ENCODE data around the gene OR5B12. TPM values are rescaled to one million over a fixed set of nuclear protein-coding genes. Genes with fewer than 3 reads are reported as not detected.
"Not testable (repeated sequence)": the region's sequence is repeated elsewhere in the genome, so short reads cannot be mapped to it uniquely, and the experiment has no call there.

The OR5B12 gene
- not detected for polyA plus RNA-seq (2013, experiment 1 of 2; ENCODE audit: insufficient read length)
- not detected for polyA plus RNA-seq (2013, experiment 2 of 2; ENCODE audit: insufficient read length)

DNA sequence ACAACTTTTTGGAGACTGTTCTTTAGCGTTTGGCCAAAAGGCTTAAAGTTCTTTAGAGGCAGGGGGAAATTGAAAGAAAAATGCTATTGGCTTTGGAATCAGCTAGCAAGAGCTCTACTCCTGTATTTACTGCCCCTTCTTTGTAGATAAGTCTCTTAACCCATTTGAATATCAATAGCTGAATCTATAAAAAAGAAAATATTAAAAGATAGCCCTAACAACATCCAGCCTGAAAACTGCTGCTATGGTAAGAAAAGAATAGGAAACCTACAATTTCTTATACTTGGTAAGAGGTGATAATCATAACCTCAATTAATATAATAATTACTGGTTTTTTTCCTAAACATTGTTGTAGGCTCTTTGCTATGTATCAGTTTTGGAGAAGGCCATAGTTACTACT, at the start of gene OR5B12:
TSS of gene OR5B12 (minus strand) at position 101 of the 400 bp plus-strand sequence. CDS start 2,085 bp downstream, outside the sequence.
- DNase-seq: no peak

DNA sequence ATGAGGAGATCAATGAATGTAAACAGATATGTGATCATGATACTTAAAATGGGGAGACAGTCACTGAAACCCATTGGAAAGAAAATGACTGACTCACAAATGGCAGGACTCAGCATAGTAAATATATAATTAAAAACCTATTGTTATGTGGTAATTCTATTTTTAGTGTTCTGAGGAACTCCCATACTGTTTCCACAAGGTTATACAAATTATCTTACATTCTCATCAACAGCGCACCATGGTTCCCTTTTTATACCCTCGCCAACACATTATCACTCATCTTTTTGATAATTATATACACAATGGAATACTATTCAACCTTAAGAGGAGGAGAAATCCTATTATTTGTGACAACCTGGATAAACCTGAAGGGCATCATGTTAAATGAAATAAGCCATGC, 48.8 kb upstream of the OR5B12 start:
- DNase-seq: no peak

DNA sequence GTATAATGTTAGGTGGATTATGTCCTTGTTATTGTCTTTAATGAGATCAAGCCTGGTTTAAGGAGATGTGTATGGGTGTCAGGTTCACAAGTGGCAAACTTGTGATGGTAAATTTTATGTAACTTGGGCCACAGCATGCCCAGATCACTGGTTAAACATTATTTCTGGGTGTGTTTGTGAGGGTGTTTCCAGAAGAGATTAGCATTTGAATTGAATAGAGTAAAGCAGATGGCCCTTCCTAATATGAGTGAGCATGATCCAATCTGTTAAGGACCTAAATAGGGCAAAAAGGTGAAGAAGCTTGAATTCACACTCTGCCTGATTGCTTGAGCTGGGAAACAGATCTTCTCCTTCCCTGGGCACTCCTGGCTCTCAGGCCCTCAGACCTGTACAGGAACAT, 45.1 kb upstream of the OR5B12 start:
- DNase-seq: no peak

DNA sequence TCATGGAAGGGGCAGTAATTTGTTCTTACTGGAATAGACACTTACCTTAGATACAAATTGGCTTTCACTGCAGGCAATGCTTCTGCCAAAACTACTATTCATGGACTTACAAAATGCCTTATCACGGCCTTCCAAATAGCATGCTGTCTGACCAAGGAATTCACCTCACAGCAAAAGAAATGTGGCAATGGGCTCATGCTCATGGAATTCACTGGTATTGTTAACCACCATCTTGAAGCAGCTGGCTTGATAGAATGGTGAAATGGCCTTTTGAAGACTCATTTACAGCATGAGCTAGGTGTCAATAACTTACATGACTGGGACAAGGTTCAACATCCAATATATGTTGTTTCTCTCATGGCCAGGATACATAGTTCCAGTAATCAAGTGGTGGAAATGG, 43.9 kb upstream of the OR5B12 start:
- DNase-seq: no peak

DNA sequence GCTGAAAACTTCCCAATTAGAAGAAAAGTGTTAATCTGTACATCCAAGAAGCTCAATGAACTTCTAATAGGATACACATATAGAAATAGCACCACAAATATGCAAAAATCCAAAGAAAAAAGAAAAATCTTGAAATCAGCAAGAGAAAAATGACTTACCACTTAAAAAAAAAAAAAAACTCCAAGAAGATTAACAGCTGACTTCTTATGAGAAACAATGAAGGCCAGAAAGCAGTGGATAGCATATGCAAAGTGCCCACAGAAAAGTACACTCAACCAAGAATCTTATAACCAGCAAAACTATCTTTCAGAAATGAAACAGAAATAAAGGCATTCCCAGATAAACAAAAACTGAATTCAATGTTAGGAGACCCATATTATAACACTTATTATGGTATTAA, 29.9 kb upstream of the OR5B12 start:
- no peak for DNase-seq

DNA sequence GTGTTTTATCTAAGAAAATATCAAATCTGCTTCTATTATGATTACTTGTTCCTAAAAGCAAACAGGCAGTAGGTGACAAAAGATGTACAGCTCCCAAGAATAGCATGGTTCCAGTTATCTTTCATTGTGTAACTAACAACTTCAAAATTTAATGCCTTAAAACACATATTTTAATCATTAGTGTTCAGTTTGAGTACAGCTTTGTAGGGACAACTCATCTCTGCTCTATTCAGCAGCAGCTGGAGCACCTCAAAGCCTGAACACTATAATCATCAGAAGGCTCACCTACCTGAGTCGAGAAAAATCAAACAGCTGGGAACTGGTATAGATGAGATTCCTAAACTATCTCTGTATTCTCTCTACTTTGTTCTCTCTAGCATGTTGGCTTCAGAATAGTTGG, 24.3 kb upstream of the OR5B12 start:
- no peak for DNase-seq

DNA sequence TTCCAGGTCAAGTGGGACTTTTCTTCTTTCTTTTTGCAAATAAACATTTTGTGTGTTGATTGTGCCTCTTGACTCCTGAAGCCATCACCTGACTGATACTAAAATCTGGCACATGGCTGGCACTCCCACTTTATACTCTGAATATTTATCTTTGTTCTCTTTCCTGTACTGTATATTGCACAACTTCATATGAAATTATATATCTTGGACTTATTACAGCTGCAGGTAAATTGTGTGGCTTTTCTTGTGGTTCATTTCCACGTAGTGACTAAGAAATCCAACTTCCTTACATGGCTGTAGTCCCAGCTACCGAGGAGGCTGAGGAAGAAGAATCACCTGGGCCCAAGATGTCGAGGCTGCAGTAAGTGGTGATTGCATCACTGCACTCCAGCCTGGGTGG, 23.7 kb upstream of the OR5B12 start:
- no peak for DNase-seq

DNA sequence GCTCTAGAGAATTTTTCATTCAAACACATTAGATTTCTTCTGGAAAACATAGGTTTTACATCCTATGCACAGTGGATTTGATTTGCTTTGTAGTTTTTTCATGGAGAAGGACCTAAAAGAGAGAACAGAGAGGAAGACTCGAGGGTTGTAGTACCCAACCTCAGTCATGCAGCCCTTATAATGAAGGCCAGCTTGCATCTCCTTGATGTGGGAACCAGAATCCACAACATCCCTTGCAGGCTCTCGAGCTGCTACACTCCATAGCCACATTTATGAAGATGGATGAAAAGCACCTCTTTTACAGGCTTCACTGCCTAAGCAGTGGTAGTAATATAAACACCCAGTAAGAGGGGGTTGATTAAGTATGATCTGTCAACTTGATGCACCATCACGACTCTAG, 9.5 kb upstream of the OR5B12 start:
- DNase-seq: no peak

DNA sequence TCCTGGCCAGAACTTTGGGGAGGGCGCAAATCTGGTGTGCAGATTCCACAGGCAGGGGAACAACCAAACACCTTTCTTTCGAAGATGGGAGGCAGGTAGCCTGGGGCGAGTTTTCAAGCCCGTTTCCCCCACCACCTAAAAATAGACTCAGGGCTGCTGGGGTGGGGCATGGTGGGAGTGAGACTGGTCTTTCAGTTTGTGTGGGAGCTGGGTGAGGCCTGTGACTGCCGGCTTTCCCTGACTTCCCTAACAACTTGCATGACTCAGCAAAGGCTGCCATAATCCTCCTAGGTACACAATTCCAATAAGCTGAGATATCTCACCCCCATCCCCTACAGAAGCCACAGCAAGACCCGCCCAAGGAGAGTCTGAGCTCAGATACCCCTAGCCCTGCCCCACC, 4.3 kb upstream of the OR5B12 start:
- DNase-seq: no peak

DNA sequence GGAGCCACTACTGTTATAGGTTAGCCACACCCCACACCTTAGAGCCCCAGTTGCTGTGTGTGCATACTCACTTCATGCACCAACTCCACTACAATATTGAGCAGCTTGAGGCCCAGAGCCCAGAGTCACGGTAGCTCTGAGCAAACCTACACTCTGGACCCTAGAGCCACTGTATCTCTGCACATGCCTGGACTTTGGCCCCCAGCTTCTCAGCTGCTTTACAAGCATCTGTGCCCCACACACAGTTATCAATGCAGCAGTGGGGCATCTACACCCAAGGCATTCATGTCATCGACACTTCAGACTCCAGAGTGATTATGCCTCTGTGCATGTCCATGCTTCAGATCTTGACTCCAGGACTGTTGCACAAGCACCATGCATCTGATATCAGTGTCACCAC, 2.3 kb upstream of the OR5B12 start:
- no peak for DNase-seq

DNA sequence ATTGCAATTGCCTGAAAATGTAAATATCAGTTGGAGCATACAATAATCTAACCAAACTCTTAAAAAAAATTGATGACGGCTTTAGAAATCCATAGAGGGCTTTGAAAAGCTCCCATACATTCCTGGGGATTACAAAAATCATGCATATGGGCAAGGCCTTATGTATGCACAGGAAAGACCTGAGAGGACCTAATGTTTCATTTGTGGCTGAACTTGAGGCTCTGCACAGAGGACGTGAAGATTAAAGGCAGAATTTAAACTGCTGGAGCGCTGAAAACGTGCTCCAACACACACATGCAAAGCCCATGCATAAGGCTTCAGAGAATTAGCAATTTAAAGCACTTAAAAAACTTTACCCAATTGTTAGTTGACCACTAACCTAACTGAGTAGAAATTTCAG, 3.5 kb downstream of the OR5B12 start:
- no peak for DNase-seq

DNA sequence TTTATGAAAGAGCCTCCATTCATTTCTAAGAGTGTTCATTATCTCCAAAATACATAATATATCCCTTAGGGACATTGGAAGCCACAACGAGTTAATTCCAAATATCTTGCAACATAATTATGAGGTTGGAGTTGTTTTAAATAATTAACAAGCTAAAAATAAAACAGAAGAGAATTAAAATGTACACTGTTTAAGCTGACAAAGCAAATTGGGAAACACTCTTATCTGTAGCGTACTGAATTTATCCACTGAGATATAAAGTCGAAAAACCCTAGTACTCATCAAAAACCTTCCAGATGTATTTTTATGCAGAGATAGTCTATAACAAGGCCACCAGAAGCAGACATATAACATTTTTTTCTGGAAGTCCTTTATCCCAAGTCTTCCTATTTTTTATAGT, 7.8 kb downstream of the OR5B12 start:
- no peak for DNase-seq

DNA sequence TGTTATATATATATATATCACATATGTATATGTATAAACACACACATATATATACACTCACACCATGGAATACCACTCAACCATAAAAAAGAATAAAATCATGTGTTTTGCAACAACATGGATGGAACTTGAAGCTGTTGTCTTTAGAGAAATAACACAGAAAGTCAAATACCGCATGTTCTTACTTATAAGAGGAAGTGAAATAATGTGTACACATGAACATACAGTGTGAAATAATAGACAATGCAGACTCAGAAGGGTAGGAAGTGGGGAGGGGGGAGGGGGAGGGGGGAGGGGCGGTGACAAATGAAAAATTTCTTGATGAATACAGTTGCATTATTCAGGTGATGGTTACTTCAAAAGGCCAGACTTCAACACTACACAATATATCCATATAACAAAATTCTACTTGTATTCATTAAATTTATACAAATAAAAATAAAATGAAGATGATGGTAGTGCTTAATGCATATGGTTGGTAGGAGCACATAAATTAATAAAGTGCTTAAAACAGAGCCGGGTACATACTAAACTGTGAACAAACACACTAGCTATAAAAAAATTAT, 8.3 kb downstream of the OR5B12 start:
- no peak for DNase-seq

DNA sequence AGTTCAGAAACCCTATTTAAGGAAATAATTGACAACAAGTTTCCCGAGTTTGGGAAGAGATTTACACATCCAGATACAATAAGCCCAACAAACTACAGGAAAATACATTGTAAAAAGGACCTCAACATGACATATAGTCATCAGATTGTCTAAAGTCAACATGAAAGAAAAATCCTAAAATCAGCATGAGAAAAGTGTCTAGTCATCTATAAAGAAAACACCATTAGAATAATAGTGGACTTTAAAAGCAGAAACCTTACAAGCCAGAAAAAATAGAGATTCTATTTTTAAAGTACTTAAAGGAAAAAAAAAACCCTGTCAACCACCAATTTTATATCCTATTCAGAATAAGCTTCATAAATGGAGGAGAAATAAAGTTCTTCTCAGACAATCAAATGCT, 12.8 kb downstream of the OR5B12 start:
- no peak for DNase-seq

DNA sequence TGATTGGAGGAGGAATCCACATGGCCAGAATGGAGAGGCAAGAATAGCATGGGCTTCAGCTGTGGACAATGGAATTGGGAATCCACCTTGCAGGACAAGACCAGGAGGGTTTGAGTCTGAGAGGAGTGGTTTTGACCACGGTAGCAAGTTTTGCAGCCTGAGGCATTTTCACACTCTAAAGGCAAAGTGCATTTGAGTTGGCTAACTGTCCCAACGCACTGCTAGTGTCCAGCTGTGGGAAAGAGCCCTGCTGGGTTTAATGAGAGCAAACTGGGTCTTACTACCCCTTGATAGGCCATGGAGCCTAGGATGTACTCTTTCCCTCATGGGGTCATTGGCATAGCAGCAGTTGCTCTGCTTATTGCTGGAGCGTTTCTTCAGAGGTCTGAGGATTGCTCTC, 14.0 kb downstream of the OR5B12 start, which contains the start of gene OR5B2:
TSS of gene OR5B2 (minus strand) at position 101 of the 400 bp plus-strand sequence. CDS start 4,860 bp downstream, outside the sequence.
- DNase-seq: no peak

DNA sequence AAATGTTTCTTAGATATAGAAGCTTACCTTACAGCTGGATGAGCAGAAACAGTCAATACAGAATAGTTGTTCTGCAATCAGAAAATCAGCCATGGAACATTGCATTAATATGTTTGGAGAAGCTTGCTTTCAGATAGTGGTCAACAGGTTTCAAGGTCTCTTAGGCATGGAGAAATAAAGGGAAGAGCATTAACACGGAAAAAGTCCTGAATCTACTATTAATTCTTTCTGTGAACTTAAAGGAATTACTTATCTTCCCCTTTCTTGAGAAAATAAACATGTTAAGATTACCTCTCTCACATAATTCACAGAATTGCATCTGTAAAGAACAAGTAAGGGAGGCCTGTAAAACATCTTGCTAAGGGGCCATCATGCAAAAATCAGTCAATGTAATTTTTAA, 35.3 kb downstream of the OR5B12 start, which contains the start of gene OR5B3:
TSS of gene OR5B3 (minus strand) at position 101 of the 400 bp plus-strand sequence. CDS start 3,465 bp downstream, outside the sequence.
- no peak for DNase-seq

DNA sequence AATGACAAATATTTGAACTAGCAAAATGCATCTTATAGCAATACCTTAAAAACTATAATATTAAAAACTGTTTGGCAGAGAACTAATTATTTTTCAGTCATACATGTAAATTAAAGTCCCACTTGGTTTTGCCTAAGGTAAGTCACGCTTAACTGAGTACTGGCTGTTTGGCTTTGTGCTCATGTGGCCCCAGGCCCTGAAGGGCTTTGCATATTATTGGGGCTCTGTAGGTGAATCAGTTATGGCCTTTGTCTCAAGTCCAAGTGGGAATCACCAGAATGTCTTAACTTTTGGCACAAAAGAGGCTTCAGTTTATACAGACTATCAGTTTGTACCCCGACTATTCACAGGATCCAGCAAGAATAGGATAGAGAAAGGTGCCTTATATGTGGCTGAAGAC, 42.4 kb downstream of the OR5B12 start:
- DNase-seq: not testable (repeated sequence)

DNA sequence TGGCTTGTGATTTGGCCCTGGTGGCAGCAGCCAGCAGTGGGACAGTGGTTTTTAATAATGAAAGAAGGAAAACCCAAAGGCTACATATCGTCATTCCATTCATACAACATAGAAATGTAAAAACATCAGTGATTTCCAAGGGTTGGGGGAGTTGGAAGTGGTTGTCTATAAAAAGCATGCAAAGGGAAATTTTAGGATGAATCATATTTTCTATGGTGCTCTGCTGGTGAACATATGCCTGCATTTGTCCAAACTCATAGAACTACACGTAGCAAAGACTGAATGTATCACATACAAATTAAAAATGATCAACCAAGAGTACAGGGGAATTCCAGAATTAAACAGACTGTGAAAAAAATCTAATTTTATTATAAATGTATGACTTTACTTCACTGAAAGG, 46.5 kb downstream of the OR5B12 start:
- DNase-seq: peak; percentile 77

DNA sequence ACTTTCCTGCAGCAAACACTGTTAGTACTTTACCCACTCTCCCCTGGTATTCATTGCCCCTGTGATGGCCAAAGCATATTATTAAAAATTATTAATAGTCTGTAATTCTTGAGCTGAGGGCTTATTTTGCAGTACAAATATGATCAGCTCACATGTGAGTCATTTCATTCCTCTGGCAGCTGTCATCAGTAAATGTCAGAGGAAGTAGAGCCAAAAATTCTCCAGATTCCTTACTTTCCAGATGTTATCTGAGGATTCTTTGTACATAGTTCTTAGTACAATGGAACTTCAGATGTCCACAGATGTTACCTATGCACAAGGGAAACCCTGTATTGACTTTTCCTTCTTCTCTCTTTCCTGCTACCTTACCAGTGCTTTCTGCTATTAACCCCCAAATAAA, 47.8 kb downstream of the OR5B12 start:
- DNase-seq: peak; percentile 83

DNA sequence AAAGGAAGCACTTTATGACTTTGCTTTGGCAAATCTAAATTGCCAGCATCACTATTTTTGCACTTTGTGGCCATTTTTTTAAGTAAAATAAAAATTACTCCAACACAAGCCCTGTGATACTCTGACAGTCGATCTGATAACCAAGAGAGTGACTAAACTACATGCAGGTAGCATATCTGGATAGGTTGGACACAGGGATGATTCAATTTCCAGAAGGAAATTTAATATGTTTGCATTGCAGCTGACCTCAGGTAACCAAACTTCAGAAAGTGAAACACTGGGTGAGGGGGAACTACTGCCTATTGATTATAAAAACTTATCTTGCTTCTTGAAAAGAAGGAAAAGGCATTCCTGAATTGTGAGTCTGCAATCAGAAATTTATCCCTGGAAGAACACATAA, 49.3 kb downstream of the OR5B12 start:
- no peak for DNase-seq

DNA sequence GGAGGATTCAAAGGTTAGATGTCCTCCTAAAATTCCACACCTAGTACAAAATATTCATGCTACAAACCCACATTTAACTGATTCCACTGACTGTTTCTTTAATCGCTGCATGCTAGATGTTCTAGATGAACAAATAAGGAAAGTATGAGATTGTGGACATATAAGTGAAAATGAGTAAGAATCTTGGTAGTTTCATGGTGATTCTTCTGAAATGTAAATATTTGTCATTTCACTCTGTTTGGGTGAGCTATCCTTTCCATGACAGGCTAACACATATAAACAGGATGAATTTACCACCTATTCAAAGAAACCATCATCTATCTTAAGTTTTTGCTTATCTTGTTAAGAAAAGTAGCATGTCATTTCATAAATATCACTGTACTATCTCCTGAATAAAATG, 50.2 kb downstream of the OR5B12 start:
- DNase-seq: peak; percentile 22

DNA sequence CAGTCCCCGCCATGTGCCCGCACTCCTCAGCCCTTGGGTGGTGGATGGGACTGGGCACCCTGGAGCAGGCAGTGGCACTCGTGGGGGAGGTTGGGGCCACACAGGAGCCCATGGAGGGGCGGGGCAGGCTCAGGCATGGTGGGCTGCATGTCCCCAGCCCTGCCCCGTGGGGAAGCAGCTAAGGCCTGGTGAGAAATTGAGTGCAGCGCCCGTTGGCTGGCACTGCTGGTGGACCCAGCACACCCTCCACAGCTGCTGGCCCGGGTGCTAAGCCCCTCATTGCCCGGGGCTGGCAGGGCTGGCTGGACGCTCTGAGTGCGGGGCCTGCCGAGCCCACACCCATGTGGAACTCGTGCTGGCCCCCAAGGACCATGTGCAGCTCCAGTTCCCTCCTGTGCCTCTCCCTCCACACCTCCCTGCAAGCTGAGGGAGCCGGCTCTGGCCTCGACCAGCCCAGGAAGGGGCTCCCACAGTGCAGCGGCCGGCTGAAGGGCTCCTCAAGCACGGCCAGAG, 51.4 kb downstream of the OR5B12 start:
- no peak for DNase-seq

Measured in fibroblast of skin of scalp (primary cell).